HG02981 (cell line): ENCODE measurements around the gene CSF1R.

Experiments
- ATAC-seq: cut with Tn5 transposase; IDR thresholded peaks from one replicate; pipeline ENCODE4 v1.9.1; 2021; ENCODE audit warnings: mild to moderate bottlenecking, moderate library complexity; ENCODE audit not compliant: unreplicated experiment

The CSF1R gene

DNA sequence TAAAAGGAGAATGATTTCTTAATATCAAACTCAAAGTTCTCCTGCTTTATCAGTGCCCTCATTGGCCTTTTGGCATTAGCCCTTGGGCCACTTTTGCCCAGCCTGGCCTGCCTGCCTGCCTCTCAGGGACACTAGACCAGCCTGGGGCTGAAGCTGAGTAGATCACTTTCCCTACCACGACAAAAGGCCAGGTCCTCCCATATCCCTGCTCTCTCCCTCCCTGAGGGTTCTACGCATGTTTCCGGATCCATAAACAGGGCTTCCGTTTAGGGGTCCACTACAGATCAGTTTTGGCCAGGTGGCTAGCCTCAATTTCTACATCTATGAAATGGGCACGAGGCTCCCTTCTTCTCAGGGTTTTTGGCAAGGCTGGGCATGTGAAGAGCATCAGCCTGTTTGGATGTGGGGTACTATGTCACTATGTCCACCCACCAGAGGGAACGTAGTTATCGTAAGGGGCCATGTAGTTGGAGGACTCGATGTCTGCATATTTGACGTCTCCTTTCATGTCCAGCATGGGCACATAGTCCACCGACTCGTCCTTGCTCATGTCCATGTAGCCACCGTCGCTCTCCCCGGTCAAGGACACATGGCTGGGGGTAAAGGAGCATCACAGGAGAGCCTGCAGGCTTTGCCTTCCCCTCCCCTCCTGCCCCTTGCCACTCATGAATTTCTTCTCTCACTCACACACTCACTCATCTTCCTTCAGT lies 35.2 kb upstream of the CSF1R start:
- no peak for ATAC-seq

DNA sequence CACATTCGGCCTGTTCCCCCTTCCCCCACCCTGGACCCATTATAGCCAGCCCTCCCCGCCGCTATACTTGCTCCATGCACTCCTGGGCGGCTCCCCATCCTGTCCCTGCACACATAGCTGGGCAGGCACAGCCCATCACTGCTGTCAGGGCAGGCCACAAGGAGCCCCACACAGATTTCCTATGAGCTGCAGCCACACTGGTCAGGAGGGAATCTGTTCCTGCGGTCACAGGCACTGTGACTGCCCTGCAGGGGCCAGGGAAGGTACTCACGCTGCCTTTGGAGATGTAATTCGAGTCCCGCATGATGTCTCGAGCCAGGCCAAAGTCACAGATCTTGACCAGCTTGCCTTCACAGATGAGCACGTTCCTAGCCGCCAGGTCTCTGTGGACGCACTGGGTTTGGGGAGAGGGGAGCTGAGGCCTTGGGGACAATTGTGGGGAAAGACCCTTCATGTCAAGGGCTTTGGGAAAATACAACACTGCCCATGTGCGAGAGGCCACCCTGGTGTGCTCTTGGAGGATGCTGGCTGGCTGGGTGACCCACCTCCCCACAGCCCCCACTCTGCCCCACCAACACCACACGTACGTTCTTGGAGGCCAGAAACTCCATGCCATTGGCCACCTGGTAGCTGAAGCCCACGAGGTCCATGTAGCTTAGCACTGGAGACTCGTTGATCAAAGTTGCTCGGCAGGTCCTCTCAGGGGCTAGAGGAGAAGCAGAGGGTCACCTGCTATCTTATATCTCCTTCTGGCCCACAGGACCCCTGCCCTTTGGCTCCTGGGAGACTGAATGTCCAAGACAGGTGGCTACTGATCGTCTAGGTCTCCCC lies 34.5 kb upstream of the CSF1R start:
- ATAC-seq, result no peak

DNA sequence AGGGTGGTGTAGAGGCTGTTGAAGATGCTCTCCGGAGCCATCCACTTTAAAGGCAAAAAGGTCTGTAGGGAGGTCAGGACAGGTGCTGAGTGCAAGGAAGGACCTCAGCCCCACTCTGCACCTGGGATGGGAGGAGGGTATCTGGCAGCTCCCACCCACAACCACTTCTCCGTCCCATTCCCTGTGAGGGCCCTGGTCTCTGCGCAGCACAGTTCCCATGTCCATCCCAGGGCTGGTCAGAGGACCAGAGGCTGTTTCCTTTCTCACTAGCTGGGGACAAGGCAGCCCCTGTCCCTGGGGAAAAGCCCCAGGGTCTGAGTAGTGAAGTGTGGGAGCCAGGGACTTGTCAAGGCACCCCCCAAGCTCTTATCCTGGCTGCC lies 33.7 kb upstream of the CSF1R start:
- ATAC-seq, result no peak

DNA sequence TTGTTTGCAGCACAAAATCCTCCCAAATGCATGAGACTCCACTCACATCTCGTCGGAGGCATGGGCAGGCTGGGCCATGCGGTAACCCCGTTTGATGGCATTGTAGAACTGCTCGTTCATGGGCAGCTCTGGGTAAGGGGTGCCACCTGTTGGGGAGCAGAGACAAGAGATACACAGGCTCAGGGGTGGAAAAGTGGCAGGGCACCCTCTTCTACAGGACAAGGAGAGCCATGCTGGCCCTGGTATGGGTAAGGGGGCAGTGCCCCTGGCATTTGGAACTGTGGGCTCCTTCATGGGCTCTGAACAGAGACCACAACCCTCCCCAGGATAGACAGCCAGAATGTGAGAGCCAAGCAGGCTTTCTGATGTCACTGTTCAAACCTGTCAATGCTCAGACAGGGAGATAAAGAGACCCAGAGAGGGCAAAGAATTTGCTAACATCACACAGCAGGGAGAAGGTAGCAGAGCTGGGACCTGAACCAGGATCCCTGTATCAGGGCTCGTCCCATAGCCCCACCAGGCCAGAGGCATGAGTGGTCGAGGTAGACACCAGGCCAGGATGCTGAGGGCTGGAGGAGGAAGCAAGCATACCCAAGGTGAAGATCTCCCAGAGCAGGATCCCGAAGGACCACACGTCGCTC lies 33.2 kb upstream of the CSF1R start:
- no peak for ATAC-seq

DNA sequence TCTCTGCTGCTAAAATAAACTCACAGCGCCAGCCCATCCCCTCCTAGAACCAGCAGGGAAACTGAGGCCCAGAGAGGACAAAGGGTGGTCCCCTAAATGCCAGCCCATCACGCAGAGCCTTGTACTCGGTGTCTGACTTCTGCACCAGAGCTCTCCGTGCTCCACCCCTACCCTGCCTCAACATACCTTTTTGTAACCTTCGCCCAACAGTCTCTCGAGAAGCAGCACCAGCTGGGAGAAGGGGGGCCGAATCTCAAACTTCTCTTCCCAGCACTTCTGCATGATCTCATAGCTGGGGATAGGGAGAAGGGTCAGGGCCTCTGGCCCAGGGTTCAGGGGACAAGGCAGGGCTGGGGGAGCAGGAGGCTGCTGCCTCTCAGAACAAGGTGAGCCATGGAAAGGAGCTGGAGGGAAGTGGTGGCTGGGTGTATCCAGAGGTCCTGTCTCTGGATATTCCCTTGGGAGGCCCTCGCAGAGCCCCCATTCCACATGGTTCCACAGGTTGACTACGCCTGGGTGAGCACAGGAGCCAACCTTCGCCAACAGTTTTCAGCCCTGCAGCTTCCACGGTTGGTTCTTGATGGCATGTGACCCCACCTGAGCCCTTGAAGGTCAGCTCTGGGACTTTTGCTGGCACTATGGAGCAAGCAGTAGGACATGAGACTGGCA lies 32.3 kb upstream of the CSF1R start:
- no peak for ATAC-seq

DNA sequence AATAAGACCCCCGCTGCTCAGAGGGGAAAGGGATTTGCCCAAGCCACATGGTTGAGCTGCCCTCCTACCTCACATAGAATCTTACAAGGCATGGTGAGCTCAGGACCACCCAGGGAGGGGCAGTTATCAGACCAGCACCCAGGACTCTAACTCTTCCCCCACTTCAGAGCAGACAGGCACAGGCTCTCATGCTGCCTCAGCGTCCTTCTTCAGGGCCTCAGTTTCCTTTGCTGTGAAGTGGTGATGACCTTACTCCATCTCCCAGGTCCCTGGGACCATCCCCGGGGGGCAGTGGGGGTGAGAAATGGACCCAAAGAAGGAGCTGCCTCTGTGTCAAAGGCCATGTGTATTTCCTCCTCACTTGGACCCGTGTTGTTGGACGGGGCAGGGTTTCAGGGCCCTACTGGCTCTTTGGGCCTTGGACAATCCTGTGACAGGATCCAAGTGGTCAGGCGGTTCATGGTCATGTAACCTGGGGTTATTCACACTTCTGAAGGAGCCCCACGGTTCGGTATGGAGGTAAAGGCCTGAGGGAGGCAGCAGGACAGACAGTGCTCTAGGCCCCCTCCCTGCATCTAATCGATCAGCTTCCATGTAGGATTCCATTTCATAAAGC lies 31.7 kb upstream of the CSF1R start:
- no peak for ATAC-seq

DNA sequence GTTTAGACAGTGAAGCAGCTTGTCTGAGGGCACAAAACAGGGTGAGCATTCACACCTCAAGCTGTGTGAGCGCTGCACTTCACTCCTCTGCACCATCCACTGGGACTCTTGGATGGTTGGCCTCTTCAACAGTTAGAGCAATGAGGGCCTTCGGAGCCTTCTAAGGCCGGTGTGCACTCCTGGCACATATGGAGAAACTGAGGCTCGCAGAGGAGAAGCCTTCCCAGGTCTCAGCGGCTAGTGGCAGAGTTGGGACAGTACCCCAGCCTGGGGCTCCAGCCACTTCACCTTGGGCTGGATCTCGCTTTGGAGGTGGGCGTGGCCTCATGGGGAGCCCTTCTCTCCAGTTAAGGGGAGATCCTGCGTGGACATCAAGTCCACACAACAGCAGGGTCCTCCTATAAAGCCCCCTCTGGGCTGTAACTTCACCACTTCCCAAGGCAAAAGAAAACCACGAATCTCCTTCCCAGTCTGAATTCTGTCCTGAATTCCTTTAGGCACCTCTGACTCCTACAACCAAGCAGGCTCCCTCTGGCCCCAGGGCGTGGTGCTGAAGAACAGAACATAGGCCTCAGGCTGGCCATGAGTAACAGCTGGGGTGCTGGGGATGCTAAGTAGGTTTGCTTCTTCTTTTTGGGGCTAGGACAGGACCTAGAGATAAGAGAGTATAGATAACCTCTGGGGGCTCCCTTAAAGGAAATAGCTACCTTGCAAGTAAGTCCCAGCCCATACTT lies 30.5 kb upstream of the CSF1R start:
- no peak for ATAC-seq

DNA sequence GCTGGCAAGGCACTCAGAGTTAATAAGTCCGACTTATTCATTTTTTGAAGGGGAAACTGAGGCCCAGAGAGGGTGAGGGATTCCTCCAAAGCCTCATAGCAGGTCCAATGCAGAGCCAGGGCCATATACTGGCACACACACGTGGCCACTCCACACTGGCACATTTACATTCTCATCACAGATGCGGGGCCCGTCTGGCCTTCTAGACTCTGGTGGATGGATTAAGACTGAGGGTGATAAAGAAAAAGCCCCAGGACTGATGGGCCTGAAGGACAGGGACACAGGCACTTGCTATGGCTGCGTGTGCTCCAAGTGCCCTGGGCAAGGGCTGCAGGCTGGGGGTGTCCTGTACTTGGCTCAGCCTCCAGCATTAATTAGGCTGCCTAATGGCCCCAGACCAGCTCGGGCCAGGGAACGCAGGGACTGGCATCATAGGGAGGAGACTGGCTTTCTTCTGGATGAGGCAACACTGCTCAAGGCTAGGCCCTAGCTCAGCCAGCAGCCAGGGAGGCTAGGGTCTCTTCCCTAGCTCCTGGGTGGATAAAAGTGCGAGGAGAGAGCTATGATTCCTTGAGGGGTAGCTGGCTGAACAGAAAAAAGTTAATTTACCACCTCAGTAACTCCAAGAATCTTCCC lies 28.5 kb upstream of the CSF1R start:
- ATAC-seq, result no peak

DNA sequence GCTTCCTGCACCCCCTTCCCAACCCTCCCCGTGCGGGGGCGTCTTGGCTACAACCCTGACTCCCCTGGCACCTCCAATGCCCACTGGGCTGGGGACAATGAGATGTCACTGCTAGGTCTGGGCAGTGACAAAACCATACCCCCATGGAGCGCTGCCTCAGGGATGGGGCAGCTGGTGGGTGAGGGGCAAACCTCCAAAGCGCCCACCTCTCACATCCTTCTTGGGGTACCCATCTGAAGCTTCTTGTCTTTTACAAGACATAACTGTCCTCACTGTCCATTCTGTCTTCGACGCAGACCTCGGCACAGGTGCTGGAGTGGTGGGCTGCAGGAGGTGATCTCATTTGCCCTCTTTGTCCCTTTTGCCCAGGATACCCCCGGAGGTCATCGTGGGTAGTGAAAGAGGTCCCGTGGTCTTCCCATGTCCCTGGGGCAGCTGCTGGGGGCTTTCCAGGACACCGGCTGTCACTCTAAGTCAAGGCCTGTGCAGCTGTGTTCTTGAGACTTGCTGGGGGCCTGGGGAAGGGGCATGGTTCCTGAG lies 27.8 kb upstream of the CSF1R start:
- ATAC-seq, result no peak

DNA sequence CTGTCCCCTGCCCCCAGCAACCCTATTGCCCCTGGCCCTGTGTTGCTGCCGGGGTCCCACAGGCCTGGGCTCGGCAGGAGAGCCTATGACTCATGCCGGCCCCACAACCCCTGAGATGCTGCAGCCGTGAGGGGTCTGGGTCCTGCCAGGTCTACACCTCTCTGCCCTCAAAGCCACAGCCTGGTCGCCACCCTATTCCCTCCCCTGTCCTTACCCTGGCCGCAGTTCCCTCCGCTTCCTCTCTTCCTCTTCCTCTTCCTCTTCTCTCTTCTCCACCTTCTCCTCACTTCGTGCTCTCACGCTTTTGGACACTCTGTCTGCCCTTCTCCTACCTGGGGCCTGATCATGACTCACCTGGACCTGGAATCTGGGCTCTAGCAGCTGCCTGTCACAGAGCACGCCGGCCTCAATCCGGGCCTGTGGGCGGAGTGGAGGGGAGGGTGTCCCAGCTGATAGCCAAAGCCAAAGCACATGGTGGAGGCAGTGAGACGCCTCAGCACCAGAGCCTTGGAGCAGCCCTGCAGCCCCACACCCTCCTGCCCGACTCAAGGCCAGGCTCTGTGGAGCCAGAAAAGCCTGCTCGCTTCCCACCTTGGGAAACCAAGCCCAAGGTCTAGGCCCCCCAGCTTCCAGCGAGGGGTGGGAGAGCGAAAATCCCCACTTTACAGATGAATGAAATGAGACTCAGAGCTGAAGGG lies 26.8 kb upstream of the CSF1R start:
- no peak for ATAC-seq

DNA sequence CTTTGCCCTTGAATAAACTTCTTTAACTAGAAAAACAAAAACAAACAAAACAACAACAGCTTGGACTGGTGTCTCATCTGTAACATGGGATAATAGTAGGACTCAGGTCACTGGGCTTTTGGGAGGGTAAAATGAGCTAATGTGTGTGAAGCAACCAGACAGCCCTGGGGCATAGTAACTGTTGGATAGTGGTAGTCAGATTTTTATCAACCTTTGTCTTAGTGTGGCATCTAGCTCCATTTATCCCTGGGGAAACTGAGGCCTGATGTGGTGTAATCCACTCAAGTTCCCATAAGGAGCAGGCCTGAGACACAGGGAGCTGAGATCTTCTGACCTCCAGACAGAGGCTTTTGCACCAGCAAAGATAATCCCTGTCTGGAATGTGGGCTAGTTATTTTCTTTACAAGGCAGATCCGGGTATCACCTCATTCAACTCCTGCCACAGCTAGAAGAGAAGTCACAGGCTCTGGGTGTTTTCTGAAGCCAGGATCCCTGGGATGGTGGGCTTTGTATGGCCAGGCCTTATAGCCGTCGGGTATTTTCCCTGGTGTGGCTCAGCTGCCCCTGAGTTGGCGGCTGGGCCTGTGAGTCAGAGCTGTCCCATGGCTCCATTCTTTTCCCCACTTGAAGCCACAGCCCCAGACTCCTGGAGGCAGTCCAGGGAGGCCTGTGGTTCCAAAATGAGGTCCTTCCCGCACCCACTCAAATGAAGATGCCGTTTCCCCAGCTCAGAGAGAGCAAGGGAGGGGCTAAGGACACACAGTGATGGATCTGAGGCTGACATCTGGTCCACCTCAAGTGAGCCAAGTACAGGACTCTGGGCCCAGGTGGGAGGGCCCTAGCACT lies 26.1 kb upstream of the CSF1R start:
- ATAC-seq, result no peak

DNA sequence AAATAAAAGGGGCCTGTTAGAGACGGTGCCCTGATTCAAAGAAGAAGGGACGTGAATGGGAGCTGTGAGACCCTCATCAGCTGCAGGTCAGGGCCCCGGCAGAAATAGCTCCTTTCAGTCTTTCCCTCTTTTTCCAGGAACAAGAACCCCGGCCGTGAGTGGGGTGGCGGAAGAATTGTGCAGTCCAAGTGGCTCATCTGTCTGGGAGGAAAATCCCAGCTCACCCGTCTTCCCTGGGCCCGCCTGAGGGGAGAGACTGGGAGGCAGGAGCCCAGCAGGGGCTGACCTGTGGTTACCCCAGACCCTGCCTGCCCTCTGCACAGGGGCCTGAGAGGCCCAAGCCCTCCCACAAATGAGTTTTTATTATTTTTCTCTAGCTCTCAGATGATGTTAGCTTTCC lies 24.8 kb upstream of the CSF1R start:
- ATAC-seq, result no peak

DNA sequence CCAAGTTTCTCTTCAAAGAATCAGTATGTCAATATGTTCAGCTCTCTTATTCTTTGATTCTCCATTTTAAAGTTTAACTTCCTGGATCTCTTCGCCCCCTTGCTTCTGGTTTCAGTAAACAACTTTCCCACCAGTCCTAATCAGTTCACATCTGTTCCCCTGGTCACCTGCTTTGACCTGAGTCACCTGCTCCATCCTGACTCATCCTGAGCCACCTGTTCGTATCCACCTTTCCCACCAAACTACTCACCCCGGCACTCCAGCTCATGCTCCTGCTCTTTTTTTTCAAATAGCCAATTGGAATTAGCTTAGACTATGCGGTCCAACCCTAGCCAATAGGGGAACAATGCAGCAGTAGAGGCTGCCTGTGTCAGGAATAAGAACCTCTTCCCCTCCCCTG lies 23.6 kb upstream of the CSF1R start:
- ATAC-seq, result no peak

DNA sequence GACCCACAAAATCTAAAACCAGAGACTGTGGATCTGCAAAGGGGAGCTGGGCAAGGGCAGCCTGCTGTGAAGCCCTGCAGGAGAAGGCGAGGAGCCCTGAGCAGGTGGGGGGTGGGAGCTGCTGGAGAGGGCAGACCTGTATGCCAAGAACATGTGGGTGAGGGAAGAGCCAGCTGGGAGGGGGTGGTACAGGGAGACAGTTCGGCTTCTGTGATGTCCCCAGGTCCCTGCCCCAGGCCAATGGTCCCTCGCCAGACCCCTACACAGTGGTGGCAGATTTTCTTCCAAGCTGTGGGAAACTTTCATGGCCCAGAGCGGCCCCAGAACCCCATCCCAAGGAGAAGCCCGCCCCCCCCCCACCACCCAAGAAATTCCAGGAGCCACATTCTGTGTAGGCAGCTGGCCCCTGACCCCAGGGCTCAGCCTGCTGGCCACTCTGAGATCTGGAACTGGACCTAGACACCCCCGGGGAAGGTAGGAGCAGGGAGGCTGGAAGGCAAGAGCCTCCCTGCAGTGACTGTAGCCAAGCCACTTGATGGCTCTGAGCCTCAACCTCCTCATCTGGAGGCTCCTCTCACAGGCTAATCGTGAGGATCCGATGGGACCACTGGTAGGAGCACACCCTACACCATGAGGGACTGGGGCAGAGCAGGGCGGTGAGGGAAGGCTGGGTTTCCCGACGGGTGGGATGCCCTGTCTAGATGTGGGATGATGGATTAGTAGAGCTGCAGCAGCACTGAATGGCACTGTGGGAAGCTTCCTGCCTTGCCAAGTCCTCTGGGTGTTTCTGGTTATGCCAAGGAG lies 22.6 kb upstream of the CSF1R start:
- ATAC-seq, result no peak

DNA sequence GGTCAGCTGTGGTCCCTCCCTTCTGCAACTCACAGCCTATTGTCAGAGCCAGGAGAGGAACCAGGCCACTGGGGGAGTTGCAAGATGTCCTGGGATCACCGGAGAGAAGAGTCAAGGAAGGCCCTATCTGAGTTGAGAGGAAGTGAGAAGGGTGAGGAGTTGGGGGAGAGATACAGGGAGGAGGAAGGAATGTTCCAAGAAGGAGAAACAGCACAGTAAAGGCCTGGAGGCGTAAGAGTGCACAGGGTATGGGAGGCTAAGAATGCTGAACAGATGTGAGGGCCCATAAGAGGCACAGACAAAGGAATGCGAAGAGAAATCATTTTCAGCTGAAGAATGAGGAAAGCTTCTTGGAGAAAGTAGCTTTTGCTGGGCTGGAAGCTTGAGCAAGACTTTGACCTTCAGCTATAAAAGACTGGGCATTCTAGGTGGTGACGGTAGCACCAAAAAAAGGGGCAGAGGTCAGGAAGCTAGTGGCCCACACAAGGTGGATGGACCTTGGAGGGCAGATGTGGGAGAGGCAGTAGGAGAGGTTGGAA lies 21.6 kb upstream of the CSF1R start:
- ATAC-seq, result no peak

DNA sequence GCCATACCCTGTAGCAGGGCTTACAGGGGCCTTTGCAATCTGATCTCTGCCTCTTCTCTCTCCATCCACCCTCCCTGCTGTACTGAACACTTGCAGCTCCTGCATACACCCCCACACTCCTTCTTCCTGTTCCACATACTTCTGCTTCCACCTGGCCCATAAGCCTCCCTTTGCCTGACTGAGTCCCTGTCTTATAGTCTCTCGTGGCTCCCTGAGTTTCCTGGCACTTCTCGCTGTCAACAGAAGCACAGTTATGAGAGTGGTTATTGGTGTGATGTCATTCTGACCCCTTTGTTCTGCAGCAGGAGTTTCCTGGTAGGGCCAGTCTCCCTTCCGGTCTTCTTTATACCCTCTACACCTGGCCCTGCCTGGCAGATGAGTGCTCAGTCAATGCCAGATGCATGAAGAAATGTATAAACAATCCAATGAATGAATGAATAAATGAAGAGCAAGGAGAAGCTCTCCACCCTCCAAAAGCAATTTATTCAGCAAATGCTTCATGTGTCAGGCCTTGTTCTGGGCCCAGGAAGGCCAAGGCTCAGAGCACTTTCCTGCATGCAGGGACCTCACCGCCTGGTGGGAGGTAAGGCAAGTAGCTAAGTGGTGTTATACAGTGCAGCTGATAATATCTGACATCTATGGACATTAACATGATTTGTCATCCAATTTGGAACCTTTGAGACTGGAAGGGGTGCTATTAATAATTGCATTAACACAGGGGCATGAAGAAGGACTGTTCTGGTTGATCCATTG lies 20.5 kb upstream of the CSF1R start:
- no peak for ATAC-seq
